GM18907 (cell line): ENCODE data around the gene C1QTNF2.

Experiments
- ATAC-seq: cut with Tn5 transposase; IDR thresholded peaks from one replicate; pipeline ENCODE4 v1.9.1; 2021; ENCODE audit warnings: mild to moderate bottlenecking, moderate library complexity; ENCODE audit not compliant: unreplicated experiment

The C1QTNF2 gene

GRCh38 chr5:160375166-160375565 is 4.7 kb upstream of the C1QTNF2 start:
- ATAC-seq: no peak

GRCh38 chr5:160371294-160371693 is 868 bp upstream of the C1QTNF2 start:
- no peak for ATAC-seq

- no peak for ATAC-seq
These were observed 248 bp upstream of the C1QTNF2 start for GRCh38 chr5:160370713-160371034.

GRCh38 chr5:160367885-160368284 is 2.5 kb downstream of the C1QTNF2 start:
- ATAC-seq: no peak

- no peak for ATAC-seq
These were observed 3.2 kb downstream of the C1QTNF2 start for GRCh38 chr5:160367261-160367660.

DNA sequence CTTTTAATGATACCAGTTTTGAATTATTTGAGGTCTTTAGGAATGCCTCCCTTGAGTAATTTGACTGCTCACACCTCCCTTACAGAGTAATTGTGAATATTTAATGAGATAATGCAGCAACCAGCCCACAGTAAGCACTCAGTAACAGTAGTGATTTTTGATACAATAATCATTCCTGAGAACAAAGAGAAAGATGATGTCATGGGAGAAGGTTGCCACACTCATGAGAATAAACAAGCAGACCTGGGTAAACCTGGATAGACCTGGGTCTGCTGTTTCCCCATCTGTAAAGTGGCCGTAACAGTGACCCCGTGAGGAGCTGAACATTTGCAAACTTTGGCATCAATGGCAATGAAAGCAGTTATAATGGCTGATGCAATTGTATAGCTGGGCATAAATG is 4.2 kb downstream of the C1QTNF2 start:
- no peak for ATAC-seq

GRCh38 chr5:160363660-160364395 is 6.6 kb downstream of the C1QTNF2 start:
- ATAC-seq: no peak

DNA sequence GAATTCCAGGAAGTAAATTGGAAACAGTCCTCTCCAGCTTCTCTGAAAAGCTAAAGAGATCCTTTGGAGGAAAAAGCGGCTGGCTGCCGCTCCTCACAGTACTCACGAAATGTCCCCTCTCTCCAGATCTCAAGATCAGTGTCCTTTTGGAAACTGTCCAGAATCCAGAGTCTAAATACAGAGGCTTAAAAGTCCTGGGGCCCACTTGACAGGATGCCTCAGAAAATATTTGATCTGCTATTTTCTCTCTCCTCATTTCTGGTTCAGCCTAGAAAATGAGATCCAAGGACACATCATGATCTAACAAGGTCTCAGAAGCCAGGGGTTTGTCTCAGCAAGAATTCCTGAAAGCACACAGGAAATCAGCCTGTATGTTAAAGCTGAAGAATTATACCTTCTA is 7.2 kb downstream of the C1QTNF2 start:
- no peak for ATAC-seq

DNA sequence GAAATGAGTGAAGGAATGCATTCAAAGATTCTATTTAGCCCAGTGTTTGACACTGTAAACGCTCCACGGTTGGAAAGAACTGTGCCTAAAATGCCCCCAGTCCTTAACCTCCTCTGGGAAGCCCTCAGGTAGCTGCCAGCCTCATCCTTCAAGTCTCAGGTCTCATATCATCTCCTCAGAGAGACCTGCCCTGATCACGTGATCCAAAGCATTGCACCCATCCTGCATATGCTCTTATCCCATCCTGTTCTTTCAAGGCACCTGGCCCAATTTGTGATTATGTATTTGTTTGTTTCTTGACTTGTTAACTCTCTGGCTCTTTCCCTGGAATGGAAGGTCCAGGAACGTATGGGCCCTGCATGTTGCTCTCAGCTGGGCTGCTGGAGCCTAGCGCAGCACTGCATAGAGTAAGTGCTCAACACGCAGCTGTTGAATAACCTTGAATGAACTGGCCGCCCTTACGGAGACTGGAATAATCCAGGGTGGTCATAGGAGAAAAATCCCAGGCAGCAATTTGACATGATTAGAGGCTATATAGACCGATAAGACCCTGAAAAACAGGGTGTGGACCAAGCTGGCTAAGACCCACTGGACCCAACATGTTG is 8.7 kb downstream of the C1QTNF2 start:
- no peak for ATAC-seq

DNA sequence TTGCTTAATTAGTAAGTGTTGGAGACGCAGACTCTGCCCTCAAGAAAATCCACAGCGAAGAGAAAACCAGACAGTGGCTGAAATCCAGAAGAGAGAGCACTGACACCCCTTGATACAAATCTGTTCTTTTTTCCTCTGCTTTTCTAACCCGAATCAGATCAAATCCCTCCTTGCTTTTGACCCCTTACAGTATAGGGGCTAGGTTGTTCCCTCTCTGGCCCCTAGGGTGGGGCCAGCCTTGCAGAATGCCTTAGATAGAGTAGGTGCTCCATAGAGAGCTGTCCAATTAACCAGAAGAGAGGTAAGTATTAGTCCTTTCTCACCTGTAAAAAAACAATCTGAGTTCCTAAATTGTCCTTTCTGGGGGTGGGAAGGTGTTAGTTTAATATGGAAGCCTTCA is 10.1 kb downstream of the C1QTNF2 start:
- ATAC-seq: no peak

DNA sequence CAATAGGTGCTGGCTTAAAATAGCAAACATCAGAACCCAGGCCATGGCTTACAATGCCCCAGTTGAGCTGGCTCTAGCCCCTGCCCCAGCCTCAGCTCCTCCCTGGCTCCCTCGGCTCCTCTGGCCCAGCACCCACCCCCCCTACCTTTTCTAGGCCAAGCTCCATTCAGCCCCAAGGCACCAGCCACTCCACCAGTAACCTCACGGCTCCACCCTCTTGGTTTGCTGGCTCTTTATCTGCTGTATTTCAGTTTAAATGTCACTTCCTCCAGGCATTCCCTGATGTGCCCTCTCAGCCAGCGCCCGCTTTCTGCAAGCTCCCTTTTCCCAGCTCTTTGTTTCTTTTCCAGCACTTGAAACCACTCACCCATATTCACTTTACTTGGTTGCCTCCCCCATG is 10.6 kb downstream of the C1QTNF2 start:
- no peak for ATAC-seq

- no peak for ATAC-seq
These were observed 11.2 kb downstream of the C1QTNF2 start for GRCh38 chr5:160359242-160359641.

DNA sequence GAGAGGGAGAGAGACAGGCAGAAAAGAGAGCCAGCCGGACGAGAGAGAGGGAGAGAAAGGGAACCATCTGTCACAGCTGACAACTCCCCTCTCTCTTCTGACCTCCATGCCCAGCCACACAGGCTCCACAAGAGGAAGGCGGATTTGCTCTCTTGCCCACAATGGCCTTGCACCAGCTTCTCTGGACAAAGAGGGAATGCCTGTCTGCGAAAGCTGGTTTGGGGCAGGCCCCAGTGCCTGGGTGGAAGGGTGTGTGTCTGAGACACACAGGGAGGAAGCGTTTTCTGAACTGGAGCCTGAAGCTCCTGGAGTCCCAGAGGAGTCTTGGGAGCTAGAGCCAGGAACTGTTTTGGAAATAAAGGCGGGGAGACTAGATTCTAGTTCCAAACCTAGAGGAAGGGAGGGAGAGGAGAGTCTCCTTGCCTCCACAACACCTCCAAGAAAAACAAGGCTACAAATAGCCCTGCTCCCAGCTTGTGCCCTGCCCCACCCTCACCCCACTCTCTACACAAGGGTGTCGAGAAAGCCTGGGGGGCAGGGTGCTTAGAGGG is 12.5 kb downstream of the C1QTNF2 start:
- no peak for ATAC-seq

GRCh38 chr5:160357394-160357793 is 13.0 kb downstream of the C1QTNF2 start:
- no peak for ATAC-seq

DNA sequence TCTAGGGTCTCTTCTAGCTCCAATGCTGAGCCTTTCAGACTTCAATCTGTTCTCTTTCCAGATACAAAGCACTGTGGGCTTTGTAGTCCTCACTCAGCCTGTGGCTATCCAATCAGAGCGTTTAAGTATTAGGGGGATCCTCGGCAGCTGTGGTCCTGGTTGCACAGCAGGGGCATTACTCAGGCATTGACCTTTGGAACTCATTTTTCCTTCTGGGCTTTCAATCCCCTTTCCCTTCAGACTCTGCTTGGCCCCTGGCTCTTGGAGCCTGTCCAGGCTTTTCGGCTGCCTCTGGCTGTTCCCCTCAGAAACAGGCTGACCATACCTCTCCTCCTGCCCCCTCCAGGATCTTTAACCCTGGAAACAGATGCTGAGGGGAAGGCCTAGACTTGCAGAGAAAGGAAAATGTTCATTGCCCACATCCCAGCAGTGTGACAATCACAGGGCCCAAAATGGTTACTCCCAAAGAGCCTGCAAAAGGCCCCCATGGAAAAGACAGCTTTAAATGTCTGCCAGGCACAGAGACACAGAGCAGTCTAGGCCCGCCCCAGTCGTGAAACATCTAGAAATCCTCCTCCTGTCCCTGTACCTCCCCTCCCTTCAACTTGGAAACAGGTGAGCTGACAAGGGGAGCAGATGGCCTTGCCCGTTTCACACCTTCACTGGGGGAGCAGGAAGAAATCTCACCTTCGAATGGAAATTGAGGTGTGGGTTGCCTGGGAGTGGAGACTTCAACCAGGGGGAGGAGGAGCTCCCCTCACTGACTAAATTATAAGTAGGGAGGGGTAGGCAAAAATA is 13.7 kb downstream of the C1QTNF2 start:
- ATAC-seq: no peak

GRCh38 chr5:160354666-160355065 is 15.8 kb downstream of the C1QTNF2 start:
- no peak for ATAC-seq

GRCh38 chr5:160353379-160353778 is 17.0 kb downstream of the C1QTNF2 start:
- no peak for ATAC-seq

DNA sequence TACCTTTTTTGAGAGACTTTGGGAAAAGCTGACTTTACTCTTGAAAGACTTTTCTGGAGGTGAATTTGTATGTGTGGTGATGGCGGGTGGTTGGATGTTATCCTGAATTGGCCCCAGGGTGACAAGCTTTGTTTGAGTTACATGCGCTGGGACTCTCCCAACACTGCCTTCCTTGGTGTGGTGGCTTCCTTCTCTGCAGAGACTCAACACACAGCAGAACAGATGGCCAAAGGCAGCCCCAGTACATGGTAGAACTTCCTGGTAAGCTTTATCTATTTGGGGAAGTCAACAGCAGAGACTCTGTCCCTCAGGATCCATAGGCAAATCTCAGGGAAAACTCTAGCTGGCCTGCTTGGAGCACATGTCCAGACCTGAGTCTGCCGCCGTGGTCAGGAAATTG is 18.1 kb downstream of the C1QTNF2 start:
- no peak for ATAC-seq

- no peak for ATAC-seq
These were observed 20.5 kb downstream of the C1QTNF2 start for GRCh38 chr5:160349935-160350303.

DNA sequence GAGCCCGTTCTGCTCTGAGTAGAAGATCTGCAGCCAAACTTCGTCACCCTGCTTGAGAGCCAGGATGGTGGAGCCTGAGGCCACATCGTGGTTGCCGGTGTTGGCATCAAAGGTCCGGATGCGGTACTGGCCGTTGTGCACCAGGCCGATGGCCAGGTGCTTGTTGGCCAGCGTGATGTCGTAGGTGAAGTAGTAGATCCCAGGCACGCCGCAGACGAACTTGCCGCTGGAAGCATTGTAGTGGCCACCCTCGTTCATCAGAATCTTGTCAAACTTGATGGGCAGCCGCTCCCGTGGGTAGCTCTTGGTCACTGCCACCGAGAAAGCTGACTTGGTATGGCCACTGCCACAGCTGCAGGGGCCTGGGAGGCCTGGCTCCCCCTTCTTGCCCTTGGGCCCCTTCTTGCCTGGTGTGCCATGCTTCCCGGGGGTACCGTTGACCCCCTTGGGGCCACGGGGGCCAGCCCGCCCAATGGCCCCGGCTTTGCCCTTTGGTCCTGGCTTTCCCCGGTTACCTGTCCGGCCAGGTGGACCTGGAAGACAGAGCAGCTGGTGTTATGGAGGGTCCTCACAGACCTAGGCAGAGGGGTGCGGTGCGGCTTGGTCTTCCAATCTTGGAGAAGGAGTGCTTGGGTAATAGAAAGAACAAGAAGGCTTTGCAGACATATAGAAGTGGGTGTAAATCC is 21.0 kb downstream of the C1QTNF2 start:
- no peak for ATAC-seq

DNA sequence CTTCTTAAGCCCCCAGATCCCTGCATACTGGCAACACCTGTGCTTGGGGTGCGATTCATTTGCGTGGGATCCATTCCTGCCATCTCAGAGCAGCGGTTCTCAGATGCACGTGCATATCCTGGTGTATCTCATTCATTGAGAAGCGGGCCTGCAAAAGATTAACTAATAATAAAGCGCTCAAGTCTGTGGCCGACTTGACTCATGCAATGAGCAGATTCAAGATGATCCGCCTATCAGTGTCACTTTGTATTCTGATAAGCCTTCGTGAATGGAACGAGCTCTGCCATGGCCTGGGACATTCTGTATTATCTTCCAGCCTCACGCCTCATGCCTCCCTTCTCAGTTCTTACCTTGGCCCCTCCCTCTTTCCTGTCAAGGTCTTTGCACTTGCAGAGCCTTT is 22.3 kb downstream of the C1QTNF2 start:
- no peak for ATAC-seq
